ENCODE measurements around the gene RAPGEF2. TPM values are rescaled to one million over a fixed set of nuclear protein-coding genes. Genes with fewer than 3 reads are reported as not detected.

Gene RAPGEF2
- total RNA-seq, 1 experiment from 2014 or later = 37.1 TPM

DNA sequence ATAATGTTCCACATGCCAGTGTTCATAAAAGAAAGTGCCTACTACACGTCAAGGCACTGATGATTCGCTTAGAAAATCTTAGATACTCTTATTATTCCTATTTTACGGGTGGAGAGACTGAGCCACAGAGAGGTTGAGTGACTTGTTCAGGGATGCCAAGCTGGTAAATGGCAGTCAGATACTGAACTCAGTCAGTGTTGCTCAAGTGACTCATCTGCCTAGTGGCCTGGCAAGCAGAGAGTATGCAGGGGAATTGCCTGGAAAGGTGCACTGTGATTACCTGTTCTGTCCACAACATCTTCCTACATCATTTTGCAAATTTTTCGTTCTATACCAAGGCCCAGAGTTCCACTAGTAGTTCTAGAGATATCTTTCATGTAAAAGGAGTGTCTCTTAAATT is 68.4 kb downstream of the RAPGEF2 start:
- H3K79me2 ChIP-seq (ENCODE audit: insufficient read depth, low read length) = peaks cover 5% of the 10 kb centered on the region; the same call in 1 of the 2 replicates
- H4K91ac ChIP-seq (ENCODE audit: insufficient read length, low read depth, low read length) = no peak overlapping the region
- no peak overlapping the region for H2BK20ac ChIP-seq (ENCODE audit: low read depth, low read length, poor library complexity, severe bottlenecking)
- no peak overlapping the region for H3K27ac Mint-ChIP-seq
- no peak overlapping the region for H3K4me3 Mint-ChIP-seq
- no peak for DNase-seq
- H3K18ac ChIP-seq (ENCODE audit: insufficient read length, low read depth, low read length) = no peak overlapping the region
- H3K4me1 Mint-ChIP-seq = peaks cover 34 to 50% of the 10 kb centered on the region in 2 experiments
- no peak overlapping the region for H3K4ac ChIP-seq (ENCODE audit: low read depth, low read length)
- no peak overlapping the region for H2BK5ac ChIP-seq (ENCODE audit: insufficient read length, low read length)
- TF ChIP-seq CTCF (conservative IDR thresholded peaks at IDR 0.05) = no peak
- no peak overlapping the region for H3K14ac ChIP-seq (ENCODE audit: insufficient read depth, low read length)
- no peak overlapping the region for H3K27ac ChIP-seq (ENCODE audit: insufficient read length, low read depth, low read length)
- H3K27me3 Mint-ChIP-seq (ENCODE audit: low read depth) = no peaks in the 10 kb centered on the region
- H2BK12ac ChIP-seq (ENCODE audit: insufficient read length, low read depth, low read length) = no peak overlapping the region
- no peak overlapping the region for H2AFZ ChIP-seq (ENCODE audit: low read length)
- no peaks in the 10 kb centered on the region for H3K23me2 ChIP-seq (ENCODE audit: insufficient read length, low read depth, low read length, poor library complexity, severe bottlenecking)
- H4K8ac ChIP-seq (replicated peaks; ENCODE audit: insufficient read length, low read depth, low read length) = no peak overlapping the region
- H3K36me3 Mint-ChIP-seq (ENCODE audit: insufficient read depth in 1 of 3, low read depth in 3 of 3) = no peaks in the 10 kb centered on the region; a peak in 1 of 7 replicates
- H3K9ac ChIP-seq (ENCODE audit: extremely low read depth, insufficient read length, low read length) = no peak overlapping the region
- H3K27me3 ChIP-seq (ENCODE audit: insufficient read depth, low read length) = no peaks in the 10 kb centered on the region
- H2BK15ac ChIP-seq (ENCODE audit: low read depth, low read length) = no peak overlapping the region
- peaks cover 5% of the 10 kb centered on the region for H3K79me1 ChIP-seq (ENCODE audit: insufficient read depth, low read depth, low read length, poor library complexity, severe bottlenecking)
- no peaks in the 10 kb centered on the region for H4K20me1 ChIP-seq (ENCODE audit: control insufficient read depth, insufficient read depth, insufficient read length)
- no peak overlapping the region for H3K23ac ChIP-seq (ENCODE audit: insufficient read length, low read depth, low read length)
- no peaks in the 10 kb centered on the region for H3K9me3 Mint-ChIP-seq
- no peak overlapping the region for H3T11ph ChIP-seq (ENCODE audit: low read length)
- no peak overlapping the region for H4K5ac ChIP-seq (ENCODE audit: insufficient read length, low read depth, low read length)
- no peak overlapping the region for H2BK120ac ChIP-seq (ENCODE audit: low read depth, low read length, poor library complexity, severe bottlenecking)
- no peak overlapping the region for H2AK5ac ChIP-seq (ENCODE audit: insufficient read length, low read length)
- peaks cover 10% of the 10 kb centered on the region; the same call in 1 of the 2 replicates for H3K4me1 ChIP-seq (ENCODE audit: insufficient read depth, low read length)
- no peaks in the 10 kb centered on the region for H3K9me3 ChIP-seq (ENCODE audit: control insufficient read depth, low read depth, low read length)
- WGBS (ENCODE audit: extremely low coverage, insufficient read length, low lambda C conversion rate) = no CpG with 5 or more reads among the region's 4 CpGs
- no peak overlapping the region for H3K4me2 ChIP-seq (ENCODE audit: insufficient read depth, insufficient read length, low read length)
- H3K56ac ChIP-seq (ENCODE audit: insufficient read length, low read depth, low read length) = no peak overlapping the region
